Coronary artery (tissue), 2 donors: ENCODE data around the gene INCENP.
A peak's percentile ranks its signal among the peaks of the same experiment; 100 is the strongest.

Source experiments
- DNase-seq: peaks from one replicate; pipeline ENCODE4 v3.0.0-alpha.2; 2017; ENCODE audit warnings: low spot score
- H3K27ac ChIP-seq, 2 donors: fragments of 200-600 bp; sonication (generic); one replicate each; pipeline ENCODE4 v1.5.1; 2016 to 2019
- H3K4me3 ChIP-seq: fragments of 200-600 bp; sonication (generic); 2 replicates; pipeline ENCODE4 v1.5.1; 2016; ENCODE audit warnings: mild to moderate bottlenecking, moderate library complexity
- CTCF ChIP-seq: fragments of 200-600 bp; sonication (generic); IDR thresholded peaks from one replicate; pipeline ENCODE4 v1.5.1; 2019; ENCODE audit warnings: antibody characterized with exemption

INCENP gene

GRCh38 chr11:62088331-62088933 is 35.4 kb upstream of the INCENP start:
- TF ChIP-seq CTCF, result no peak
- no peak overlapping the region for H3K4me3 ChIP-seq
- DNase-seq, result no peak
- no peak overlapping the region for H3K27ac ChIP-seq

GRCh38 chr11:62103141-62103540 is 20.7 kb upstream of the INCENP start:
- H3K27ac ChIP-seq, result peak overlapping the region; percentile 87 to 91
- H3K4me3 ChIP-seq, result no peak overlapping the region
- no peak for DNase-seq
- no peak for TF ChIP-seq CTCF

- Histone ChIP-seq H3K27ac (peak overlapping the region; percentile 87 to 91), H3K4me3 (no peak overlapping the region)
- DNase-seq, result no peak
- no peak for TF ChIP-seq CTCF
These were observed 19.8 kb upstream of the INCENP start for GRCh38 chr11:62103986-62104385.

GRCh38 chr11:62104816-62105653 is 18.8 kb upstream of the INCENP start:
- no peak for TF ChIP-seq CTCF
- no peak for DNase-seq
- Histone ChIP-seq H3K4me3 (peak overlapping the region; percentile 65), H3K27ac (peak overlapping the region; percentile 87 to 91)

GRCh38 chr11:62105667-62106191 is 18.1 kb upstream of the INCENP start:
- H3K27ac ChIP-seq, result peak overlapping the region; percentile 87 to 91
- no peak for TF ChIP-seq CTCF
- no peak for DNase-seq
- peak overlapping the region; percentile 65 for H3K4me3 ChIP-seq

GRCh38 chr11:62108017-62108750 is 15.6 kb upstream of the INCENP start:
- DNase-seq, result no peak
- Histone ChIP-seq H3K4me3 (no peak overlapping the region), H3K27ac (peak overlapping the region in 1 of 2 donors; percentile 36)
- peak; percentile 85 for TF ChIP-seq CTCF
